Medulla oblongata (tissue), 1 donor: Measurements from ENCODE around the gene ELF2.
A peak's percentile ranks its signal among the peaks of the same experiment; 100 is the strongest.
"Not testable (repeated sequence)": the region's sequence is repeated elsewhere in the genome, so short reads cannot be mapped to it uniquely, and the experiment has no call there.

Experiments used
- DNase-seq: peaks from one replicate; pipeline ENCODE4 v3.0.0-alpha.2; 2015; ENCODE audit errors: extremely low spot score

The ELF2 gene

DNA sequence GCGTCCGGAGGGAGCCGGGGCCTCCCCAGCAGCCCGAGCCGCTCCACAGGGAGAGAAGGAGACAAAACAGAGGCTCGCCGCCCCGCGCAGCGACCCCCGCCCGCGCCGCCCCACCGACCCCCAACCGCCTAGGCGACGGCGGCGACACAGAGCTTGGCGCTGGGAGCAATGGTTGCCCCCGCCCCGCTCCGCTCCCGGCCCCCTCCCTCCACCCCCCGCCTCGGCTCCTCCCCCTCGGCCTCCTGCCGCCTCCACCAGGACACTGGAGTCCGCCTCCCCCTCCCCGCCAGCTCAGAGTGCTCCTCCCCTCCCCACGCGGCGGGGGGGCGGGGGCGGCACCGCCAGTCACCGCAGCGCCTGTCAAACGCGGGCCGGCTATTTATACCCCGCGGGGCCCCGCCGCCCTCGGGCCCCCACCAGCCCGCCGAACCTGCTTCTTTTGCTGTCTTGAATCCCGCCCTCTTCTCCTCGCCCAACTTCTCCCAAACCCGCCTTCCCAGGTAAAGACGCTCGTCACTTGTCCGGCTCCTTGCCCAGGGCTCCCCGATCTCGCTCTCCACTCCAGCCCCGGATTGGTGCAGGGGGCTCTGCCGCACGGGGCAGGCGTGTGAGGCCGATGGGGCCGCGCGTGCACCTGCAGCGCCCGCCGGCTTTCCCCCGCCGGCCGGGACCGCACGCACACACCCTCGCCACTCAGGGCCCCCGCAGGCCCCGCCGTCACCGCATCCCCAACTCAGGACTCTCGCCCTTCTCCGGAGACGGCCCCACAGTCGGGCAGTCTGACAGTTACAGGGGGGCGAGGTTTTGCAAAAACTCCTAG lies at the start of gene ELF2:
ELF2 (minus strand) TSS at position 170 of the 820 bp plus-strand sequence. CDS start 39,517 bp downstream, outside the sequence.
- peak; percentile 98 for DNase-seq

DNA sequence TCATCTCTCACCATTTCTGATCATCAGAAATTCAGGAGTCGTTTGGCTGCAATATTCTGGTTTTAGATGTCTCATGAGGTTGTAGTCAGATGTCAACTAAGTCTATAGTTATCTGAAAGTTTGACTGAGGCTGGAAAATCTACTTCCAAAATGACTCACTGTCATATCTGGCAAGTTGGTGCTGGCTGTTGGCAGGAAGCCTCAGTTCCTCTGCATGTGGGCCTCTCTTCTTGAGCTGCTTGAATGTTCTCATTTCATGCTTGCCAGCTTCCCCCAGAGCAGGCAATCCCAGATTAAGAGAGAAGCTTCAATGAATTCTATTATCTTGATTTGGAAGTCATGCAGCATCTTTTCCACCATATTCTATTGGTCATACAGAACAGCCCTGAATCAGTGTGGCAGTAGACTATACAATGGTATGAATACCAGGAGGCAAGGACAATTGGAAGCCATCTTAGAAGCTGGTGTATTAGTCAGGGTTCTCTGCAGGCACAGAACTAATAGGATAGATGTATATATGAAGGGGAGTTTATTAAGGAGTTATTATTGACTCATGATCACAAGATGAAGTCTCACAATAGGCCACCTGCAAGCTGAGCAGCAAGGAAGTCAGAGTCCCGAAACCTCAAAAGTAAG lies 46.8 kb upstream of the ELF2 start:
- peak; percentile 23 for DNase-seq

DNA sequence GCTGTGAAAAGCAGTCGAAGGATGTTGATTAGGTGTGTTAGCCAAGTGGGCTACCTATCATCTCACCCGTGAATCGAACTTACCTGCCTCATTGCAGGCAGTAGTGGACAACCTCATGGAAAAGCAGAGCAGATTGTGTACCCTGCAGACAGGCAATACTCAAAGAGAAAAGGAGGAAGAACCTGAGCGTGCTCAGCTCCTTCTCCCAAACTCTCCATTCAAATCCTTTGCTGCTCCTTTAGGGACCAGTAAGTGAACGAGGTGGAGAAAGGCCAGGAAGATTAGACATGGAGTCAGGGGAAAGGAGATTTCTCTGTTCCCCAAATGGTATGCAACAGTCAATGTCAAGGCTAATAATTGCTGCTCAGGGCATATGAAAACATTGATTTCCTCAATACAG lies 45.2 kb upstream of the ELF2 start:
- DNase-seq: no peak

DNA sequence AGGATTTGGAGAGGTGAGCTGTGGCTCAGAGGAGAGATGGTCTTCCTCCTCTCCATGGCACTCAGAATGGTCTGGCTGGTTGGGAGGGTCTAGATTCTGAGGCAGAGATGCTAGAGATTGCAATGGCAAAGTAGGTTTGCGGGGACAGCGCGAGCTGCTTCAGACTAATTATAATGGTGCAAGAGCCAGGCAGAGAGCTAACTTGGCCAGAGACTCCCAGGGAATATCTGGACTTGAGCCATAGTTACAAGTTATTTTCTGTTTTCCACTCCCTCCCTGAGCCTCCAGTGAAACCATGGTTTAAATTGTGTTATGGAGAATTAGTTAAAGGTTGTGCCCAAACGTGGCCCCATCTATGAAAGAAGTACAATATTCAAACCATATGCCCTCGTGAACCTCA lies 44.7 kb upstream of the ELF2 start:
- no peak for DNase-seq

DNA sequence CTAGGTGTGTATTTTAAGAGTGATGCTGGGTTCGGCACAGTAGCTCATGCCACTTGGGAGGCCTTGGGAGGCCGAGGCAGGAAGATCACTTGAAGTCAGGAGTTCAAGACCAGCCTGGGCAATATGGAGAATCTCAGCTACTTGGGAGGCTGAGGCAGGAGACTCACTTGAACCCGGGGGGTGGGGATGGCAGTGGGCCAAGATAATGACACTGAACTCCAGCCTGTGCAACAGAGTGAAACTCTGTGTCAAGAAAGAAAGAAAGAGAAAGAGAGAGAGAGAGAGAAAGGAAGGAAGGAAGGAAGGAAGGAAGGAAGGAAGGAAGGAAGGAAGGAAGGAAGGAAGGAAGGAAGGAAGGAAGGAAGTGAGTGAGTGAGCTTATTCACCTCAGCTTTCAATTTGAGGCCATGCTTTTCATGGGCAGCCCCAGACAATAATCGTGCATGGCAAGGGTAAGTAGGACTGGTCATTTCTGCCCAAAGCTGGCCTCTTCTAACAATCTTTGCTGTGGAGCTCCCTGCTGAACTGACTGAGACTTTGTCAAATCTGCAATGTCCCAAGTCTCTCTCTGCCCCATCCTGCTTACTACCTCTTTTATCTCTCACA lies 42.5 kb upstream of the ELF2 start:
- no peak for DNase-seq

DNA sequence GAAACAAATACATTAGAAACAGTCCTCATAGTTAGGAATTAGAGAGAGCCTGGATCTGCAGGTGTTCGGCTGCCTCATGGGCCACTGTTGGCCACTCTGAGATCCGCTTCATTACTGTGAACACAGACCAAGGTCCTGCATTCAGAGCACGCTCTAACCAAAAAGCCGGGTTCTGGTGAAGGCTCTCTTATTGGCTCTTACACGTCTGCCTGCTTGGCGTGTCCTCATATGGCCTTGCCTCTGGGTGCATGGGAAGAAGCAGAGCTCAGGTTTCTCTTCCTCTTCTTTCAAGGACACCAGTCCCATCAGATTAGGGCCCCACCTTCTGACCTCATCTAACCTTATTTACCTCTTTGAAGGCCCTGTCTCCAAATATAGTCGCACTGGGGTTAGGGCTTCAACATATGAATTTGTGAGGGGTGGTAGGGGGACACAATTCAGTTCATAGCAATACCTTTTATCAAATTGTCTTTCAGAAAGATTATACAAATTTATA lies 37.1 kb upstream of the ELF2 start:
- DNase-seq: peak; percentile 43

DNA sequence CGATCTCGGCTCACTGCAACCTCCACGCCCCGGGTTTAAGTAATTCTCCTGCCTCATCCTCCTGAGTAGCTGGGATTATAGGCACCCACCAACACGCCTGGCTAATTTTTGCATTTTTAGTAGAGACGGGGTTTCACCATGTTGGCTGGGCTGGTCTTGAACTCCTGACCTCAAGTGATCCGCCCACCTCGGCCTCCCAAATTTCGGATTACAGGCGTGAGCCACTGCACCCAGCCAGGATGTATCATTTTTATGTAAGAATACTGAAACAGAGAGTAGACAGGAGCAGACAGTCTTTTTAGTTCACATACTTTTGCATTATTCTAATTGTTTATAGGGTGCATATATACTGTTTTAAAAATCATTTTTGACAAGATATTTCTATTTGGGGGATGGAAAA lies 36.6 kb upstream of the ELF2 start:
- not testable (repeated sequence) for DNase-seq

DNA sequence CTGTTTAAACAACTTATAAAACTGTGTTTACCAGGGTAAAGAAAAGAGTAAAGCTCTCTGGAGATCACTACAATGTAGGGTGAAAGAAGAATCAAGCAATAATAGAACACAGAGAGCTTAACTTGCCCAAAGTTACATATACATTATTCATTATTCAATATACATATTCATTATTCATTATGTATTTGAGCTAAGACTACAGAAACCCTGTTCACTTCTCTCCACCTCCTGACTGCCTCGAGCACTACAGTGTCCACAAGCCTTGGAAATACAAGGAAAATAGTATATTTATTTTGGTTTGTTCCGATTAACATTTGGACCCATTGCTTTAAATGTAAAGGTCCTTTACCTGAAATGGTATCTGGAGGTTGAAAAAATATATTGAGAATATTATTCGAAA lies 35.9 kb upstream of the ELF2 start:
- no peak for DNase-seq

DNA sequence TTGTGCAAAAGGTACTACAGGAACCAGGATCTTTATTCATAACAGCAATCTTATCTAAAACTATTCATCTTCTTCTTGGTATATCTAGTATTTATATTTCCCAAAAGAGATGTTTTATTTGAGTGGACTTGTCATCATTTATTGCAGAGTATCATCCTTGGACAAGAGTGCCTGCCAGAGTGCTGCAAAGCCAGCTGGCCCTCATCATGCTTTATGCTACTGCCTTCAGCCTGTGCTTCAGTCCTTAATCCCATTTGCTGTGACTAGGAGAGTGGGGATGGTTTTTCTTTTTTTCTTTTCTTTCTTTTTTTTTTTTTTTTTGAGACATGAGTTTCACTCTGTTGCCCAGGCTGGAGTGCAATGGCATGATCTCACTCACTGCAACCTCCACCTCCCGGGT lies 33.5 kb upstream of the ELF2 start:
- no peak for DNase-seq

DNA sequence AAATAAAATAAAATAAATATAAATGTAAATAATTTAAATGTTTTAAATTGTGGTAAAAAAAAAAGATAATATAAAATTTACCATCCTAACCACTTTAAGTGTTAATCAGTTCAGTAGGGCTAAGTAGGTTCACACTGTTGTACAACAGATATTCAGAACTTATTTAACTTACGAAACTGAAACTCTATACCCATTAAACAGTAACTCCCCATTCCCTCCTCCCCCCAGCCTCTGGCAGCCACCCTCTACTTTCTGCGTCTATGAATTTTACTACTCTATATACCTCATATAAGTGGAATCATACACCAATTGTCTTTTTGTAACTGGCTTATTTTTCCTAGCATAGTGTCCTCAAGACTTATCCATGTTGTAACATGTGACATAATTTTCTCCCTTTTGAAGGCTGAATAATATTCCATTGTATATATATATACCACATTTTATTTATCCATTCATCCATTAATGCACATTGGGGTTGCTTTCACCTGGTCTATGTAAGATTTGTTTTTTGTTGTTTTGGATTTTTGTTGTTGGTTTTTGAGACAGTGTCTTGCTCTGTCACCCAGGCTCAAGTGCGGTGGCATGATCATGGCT lies 32.5 kb upstream of the ELF2 start:
- DNase-seq: no peak

DNA sequence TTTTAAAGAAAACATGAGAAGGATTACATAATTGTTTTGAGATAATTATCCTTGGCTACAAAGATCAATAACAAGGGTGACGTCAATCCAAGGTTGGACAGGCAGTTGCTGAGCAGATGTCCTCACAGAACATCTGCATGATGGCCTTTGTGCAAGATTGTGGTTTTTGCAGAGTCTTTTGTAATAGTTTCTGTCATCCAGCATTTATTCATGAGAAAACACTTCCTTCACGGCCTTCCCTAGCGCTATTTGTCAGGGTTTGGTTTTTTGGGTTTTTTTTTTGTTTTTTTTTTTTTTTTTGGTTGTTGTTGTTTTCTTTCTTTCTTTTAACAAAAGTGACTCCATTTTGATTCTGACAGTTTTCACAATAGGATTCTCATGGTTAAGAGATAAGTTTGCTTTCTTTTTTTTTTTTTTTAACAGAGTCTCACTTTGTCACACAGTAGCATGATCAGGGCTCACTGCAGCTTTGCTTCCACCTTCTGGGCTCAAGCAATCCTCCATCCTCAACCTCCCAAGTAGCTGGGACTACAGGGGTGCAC lies 31.5 kb upstream of the ELF2 start:
- DNase-seq: peak; percentile 18

DNA sequence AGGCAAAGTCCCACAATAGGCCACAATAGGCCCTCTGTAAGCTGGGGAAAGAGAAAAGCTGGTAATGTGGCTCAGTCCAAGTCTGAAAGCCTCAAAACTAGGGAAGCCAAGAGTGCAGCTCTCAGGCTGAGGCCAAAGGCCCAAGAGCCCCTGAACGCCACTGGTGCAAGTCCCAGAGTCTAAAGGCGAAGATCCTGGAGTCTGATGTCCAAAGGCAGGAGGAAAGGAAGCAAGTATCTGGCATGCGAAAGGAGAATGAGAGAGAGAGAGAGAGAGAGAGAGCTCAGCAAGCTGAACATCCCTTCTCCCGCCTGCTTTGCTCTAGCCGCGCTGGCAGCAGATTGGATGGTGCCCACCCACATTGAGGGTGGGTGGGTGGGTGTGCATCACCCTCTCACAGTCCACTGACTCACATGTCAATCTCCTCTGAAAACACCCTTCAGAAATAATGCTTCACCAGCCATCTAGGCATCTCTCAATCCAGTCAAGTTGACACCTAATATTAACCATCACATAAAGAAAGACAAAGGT lies 30.9 kb upstream of the ELF2 start:
- DNase-seq: peak; percentile 65

DNA sequence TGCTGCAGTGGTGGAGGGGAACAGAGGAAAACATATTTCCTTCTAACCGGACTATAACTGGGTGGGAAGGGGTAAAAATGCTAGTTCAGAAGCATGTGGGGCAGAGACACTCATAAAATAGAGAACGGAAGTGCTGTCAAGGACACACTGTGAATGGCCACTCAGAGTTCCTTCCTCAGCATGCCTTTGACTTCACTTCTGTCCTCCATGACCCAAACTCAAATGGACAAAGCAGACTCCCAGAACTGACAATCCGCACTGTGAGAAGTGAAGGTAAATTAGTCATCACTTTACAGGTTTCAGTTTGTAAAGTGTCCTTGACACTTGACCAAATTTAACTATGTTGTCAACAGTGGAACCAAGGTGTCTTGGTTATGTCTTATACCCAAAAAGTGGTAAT lies 30.2 kb upstream of the ELF2 start:
- DNase-seq: no peak

DNA sequence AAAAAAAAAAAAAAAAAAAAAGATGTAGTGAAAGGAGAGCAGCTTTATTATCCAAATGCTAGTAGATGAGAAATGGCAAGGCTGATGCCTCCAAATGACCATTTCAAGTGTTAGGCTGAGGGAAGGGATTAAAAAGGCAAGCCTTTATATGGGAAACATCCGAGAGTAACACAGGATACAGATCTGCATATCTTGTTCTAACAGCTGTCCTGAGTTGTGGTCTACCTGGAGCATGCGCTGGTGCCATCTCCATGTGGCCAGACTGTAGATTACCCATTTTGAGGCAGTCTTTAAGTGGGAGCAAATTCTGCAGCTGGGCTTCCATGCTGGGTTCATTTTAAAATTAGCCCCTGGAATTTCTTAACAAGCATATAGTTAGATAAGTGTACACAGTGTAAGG lies 26.0 kb upstream of the ELF2 start:
- DNase-seq: no peak

DNA sequence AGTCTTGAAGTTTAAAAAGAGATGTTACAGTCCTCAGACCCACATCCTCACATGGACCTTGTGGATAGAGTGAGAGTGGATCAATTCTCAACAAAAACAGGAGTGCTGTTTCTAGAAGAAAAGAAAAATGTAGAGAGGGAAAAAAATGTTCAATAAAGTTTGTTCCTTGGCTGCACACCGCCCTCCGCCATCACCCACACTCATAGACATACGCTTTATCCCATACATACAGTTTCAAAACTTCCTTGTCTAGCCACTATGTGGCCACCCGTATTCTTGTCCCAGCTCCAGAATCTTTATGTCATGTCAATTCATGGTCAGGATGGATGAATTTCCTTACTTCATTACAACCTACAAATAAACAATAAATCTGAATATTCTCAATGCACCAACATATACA lies 23.5 kb upstream of the ELF2 start:
- no peak for DNase-seq

DNA sequence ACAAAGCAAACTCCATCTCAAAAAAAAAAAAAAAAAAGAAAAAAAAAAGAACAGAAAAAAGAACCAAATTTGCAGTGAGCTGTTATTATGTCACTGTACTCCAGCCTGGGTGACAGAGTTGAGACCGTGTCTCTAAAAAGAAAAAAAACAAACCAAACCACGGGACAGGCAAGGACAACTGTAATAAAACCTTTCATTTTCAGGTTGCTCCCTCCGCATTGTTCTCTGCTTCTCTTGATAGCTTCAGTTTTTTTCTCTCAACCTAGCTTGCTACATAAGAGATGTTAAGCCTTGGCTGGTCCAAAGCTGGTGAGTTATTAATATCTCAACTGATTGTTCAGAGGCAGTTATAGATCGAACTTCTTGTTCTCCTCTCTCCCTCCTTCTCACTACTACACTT lies 23.1 kb upstream of the ELF2 start:
- DNase-seq: no peak

DNA sequence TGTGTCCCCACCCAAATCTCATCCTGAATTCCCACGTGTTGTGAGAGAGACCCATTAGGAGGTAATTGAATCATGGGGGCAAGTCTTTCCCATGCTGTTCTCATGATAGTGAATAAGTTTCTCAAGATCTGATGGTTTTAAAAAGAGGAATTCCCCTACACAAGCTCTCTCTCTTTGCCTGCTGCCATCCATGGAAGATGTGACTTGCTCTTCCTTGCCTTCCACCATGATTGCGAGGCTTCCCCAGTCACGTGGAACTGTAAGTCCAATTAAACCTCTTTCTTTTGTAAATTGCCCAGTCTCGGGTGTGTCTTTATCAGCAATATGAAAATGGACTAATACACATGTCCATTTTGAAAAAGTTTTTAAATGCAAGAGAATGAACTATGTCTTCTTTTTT lies 20.2 kb upstream of the ELF2 start:
- not testable (repeated sequence) for DNase-seq

DNA sequence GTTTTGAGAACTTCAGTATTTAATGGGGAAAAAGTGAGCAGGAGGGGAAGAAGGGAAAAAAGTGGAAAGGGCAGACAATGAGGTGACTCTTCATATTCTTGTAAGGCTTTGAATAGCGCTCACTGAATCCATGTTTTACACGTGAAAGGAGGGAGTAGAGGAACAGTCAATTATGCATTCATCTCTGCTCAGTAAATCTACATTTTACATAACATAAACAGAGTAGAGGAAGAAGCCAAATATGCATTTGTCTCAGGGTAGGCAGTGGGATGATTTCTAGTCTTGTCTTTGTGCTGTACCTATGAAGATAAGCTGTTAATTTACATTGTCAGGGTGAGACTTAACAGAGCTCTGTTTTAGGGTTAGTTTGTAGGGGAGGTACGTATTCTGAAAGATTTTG lies 19.4 kb upstream of the ELF2 start:
- no peak for DNase-seq

DNA sequence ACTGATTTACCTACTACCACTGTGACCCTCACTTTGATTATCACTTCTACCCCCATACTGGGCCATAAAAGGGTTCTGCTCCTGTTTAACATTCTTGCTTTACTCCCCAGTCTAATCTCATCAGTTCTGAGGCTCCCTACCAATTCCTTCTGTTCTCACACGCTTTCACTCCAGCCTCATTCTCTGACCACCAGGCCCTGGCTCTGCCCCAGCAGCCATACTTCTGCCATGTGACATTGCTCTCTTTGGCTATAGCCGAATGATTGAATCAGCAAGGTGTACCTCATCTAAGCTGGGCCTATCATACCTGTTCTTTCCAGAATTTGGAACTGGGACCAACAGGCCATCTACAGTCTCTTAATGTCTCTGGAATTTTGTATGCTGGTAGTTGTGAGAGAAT lies 14.4 kb upstream of the ELF2 start:
- no peak for DNase-seq

DNA sequence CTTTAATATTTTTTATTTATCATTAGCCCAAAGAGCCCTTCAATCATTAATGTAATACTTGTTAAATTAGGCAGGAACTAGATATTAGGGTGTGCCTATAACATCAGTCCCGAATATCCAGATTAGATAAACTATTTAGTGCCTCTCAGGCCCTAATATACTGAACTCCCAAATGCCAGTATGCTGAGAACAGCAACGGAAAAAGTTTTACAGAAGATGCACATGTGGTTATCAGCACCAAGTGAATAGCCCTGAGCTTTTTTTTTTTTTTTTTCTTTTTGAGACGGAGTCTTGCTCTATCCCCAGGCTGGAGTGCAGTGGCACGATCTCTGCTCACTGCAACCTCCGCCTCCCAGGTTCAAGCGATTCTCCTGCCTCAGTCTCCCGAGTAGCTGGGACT lies 13.0 kb upstream of the ELF2 start:
- DNase-seq: no peak

DNA sequence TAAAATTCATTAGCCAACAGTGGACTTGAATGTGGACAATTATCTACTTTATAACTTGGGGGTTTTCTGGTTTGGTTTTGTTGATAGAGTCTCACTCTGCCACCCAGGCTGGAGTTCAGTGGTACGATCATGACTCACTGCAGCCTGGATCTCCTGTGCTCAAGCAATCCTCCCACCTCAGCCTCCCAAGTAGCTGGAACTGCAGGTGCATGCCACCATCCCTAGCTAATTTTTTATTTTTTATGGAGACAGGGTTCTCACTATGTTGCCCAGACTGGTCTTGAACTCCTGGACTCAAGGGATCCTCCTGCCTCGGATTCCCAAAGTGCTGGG lies 12.4 kb upstream of the ELF2 start:
- no peak for DNase-seq
